Stimulated activated CD8-positive, alpha-beta memory T cell treated with anti-CD3 and anti-CD28 coated beads, Interleukin-15, amount 100 ng/mL, for 48 hours (primary cell): ENCODE data around the gene RUNX1.

Source experiments
- DNase-seq, 2 donors: peaks; one replicate each; pipeline ENCODE4 v3.0.0-alpha.2; 2020; ENCODE audit warnings: low read depth in 2 of 2

The RUNX1 gene

DNA sequence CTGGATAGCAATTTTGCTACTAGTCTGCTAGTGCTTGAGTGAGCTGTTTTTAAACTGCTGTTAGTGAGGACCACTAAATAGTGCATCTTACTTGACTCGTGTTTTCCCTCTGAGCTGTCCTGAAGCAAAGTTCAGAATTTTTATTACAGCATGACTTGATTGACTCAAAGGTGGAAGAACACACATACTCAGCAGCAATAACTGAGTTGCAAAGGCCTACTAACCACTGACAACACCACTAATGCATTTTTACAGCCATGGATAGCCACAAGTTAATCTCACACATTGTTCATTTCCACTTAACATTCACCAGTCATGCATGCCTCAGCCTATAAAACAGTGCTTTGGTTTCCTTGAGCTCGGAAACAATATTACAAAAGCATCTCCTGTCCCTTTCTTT, 148.7 kb downstream of the RUNX1 start:
- DNase-seq: no peak

DNA sequence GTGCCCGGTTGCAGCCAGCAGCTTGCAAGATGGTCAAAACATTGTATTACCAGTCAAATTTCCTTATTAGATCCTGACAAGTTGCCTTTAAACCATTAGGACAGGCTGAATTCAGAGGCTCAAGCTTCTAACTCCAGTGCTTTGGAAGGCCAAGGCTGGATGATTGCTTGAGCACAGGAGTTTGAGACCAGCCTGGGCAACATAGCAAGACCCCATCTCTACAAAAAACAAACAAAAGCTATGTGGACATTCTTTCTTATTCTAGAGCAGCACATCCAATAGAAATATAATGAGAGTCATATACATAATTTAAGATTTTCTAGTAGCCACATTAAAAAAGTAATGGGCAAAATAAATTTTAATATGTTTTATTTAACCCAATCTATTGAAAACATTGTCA, 149.3 kb downstream of the RUNX1 start:
- DNase-seq: no peak

DNA sequence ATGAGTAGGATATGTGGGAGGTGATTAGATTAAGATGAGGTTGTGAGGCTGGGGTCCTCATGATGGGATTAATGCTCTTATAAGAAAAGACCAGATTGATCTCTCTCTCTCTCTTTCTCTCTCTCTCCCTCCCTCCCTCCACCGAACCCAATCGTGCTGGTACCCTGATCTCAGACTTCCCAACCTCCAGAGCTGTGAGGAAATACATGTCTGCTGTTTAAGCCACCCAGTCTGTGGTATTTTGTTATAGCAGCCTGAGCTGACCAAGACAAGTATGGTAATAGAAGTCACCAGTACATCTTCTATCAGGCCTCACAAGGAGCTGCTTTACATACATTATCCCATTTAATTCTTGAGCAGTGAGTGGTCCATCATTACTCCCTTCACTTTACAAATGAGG, 149.8 kb downstream of the RUNX1 start:
- DNase-seq: no peak

DNA sequence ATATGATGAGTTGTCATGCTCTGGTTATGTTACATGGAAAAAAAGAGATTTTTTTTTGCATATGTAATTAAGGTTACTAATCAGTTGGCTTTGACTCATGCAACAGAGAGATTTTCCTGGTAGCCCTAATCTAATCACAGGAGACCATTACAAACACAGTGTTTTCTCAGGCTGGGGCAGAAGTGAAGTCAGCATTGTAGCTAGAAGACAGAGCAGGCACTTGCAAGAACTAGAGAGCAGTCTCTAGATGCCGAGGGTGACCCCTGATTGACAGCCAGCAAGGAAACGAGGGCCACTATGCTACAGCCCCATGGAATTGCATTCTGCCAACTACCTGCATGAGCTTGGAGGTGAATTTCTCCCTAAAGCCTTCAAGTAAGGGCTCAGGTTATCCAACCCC, 151.3 kb downstream of the RUNX1 start:
- DNase-seq: no peak

DNA sequence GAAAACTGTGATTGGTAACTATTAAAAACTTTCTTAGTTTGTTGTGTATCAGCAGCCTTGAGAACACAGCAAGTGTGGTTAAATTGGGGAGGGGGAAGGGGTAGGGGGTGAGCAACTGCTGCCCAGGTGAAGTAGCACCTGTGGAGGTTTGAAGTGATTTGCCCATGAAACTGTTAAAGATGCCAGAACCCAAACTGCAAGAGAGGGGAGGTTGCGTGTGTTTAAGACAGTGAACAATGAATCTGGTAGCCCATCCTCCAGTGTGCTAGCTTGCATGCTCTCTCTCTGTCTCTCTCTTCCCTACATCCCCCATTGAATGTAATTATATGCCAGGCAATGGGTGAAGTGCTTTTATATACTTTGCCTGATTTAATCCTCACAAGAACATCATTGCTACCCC, 154.7 kb downstream of the RUNX1 start:
- no peak for DNase-seq

DNA sequence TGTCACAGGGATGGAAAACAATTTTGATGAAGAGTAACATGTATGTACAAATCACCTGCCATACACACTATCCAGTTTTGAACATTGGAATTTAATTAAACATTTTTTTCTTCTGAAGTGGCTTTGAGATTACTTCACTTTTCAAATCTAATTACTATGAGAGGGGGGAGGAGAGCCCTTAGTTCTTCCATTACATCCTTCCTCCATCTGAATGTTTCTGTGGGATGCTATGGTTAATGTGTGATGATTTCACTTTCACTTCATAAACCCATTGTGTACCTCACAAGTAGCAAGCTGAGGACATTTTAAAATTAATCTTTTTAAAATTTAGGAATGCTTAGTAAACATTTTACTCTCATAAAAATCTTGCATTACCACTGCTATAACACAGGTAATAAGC, 156.9 kb downstream of the RUNX1 start:
- DNase-seq: no peak

DNA sequence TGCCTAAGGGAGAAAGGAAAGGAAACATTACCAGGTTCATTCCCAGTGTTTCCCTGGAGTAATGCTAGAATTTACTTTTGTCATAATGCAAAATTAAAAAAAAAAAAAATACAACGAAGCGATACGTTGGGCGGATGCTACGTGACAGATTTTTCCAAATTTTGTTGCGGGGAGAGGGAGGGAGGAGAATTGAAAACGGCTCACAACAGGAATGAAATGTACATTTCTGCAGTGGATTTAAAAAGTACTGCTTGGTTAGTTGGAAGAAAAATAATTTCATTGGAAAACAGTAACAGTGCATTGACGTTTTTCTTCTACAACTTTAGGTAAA, 157.5 kb downstream of the RUNX1 start:
- no peak for DNase-seq

DNA sequence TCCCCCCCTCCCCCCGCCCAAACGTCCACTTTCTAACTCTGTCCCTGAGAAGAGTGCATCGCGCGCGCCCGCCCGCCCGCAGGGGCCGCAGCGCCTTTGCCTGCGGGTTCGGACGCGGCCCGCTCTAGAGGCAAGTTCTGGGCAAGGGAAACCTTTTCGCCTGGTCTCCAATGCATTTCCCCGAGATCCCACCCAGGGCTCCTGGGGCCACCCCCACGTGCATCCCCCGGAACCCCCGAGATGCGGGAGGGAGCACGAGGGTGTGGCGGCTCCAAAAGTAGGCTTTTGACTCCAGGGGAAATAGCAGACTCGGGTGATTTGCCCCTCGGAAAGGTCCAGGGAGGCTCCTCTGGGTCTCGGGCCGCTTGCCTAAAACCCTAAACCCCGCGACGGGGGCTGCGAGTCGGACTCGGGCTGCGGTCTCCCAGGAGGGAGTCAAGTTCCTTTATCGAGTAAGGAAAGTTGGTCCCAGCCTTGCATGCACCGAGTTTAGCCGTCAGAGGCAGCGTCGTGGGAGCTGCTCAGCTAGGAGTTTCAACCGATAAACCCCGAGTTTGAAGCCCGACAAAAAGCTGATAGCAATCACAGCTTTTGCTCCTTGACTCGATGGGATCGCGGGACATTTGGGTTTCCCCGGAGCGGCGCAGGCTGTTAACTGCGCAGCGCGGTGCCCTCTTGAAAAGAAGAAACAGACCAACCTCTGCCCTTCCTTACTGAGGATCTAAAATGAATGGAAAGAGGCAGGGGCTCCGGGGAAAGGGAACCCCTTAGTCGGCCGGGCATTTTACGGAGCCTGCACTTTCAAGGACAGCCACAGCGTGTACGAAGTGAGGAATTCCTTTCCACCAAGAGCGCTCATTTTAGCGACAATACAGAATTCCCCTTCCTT, 158.1 kb downstream of the RUNX1 start:
- DNase-seq: no peak

DNA sequence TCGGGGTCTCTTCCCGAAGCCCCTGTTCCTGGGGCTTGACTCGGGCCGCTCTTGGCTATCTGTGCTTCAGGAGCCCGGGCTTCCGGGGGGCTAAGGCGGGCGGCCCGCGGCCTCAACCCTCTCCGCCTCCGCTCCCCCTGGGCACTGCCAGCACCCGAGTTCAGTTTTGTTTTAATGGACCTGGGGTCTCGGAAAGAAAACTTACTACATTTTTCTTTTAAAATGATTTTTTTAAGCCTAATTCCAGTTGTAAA, 158.7 kb downstream of the RUNX1 start:
- no peak for DNase-seq

DNA sequence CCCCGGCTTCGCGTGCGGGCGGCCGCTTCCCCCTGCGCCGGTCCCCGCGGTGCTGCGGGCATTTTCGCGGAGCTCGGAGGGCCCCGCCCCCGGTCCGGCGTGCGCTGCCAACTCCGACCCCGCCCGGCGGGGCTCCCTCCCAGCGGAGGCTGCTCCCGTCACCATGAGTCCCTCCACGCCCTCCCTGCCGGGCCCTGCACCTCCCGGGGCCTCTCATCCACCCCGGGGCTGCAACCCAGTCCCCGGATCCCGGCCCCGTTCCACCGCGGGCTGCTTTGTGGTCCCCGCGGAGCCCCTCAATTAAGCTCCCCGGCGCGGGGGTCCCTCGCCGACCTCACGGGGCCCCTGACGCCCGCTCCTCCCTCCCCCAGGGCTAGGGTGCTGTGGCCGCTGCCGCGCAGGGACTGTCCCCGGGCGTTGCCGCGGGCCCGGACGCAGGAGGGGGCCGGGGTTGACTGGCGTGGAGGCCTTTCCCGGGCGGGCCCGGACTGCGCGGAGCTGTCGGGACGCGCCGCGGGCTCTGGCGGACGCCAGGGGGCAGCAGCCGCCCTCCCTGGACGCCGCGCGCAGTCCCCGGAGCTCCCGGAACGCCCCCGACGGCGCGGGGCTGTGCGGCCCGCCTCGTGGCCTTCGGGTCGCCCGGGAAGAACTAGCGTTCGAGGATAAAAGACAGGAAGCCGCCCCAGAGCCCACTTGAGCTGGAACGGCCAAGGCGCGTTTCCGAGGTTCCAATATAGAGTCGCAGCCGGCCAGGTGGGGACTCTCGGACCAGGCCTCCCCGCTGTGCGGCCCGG, 159.2 kb downstream of the RUNX1 start:
- DNase-seq: peak; percentile 74 to 77

DNA sequence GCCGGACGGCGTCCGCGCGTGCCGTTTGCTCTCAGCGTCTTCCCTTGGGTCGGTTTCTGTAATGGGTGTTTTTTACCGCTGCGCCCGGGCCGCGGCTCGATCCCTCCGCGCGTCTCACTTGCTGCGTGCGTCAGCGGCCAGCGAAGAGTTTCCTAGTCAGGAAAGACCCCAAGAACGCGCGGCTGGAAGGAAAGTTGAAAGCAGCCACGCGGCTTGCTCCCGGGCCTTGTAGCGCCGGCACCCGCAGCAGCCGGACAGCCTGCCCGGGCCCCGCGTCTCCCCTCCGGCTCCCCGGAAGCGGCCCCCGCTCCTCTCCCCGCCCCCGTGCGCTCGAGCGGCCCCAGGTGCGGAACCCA, 159.8 kb downstream of the RUNX1 start:
- peak in 1 of 2 donors; percentile 46 for DNase-seq

DNA sequence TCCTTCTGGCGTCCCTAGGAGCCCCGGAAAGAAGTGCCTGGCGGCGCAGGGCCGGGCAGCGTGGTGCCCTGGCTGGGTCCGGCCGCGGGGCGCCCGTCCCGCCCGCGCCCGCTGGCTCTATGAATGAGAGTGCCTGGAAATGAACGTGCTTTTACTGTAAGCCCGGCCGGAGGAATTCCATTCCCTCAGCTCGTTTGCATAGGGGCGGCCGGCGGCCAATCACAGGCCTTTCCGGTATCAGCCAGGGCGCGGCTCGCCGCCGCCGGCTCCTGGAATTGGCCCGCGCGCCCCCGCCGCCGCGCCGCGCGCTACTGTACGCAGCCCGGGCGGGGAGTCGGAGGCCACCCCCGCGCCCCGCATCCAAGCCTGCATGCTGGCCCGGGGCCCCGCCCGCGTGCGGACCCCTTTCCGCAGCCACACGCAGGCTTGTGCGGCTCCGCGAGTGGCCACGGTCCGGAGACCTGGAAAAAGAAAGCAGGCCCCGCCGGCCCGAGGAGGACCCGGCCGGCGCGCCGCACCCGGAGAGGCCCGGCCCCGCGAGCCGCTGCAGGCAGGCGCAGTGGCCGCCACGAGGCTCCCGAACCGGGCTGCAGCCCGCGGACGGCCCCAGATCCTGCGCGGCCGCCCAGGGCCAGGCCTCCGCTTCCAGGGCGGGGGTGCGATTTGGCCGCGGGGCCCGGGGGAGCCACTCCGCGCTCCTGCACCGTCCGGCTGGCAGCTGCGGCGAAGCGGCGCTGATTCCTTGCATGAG, 160.4 kb downstream of the RUNX1 start:
- DNase-seq: peak; percentile 74 to 81

DNA sequence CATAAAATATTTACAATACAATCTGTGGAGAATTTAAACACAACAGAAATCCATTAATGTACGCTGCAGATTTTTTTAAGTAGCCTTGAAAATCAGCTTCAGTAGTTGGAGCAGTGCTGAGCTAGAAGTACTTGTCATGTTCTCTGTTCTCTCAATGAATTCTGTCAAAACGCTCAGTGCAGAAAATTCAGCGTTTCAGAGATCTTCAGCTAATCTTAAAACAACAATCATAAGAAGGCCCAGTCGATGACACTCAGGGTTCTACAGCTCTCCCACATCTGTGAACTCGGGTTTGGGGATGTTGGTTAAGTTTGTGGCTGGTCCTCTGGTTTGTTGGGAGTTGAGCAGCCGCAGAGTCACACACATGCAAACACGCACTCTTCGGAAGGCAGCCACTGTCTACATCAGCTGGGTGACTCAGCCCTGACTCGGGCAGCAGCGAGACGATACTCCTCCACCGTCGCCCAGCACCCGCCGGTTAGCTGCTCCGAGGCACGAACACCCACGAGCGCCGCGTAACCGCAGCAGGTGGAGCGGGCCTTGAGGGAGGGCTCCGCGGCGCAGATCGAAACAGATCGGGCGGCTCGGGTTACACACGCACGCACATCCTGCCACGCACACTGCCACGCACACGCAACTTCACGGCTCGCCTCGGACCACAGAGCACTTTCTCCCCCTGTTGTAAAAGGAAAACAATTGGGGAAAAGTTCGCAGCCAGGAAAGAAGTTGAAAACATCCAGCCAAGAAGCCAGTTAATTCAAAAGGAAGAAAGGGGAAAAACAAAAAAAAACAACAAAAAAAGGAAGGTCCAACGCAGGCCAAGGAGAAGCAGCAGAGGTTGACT, 161.2 kb downstream of the RUNX1 start:
- peak; percentile 84 to 88 for DNase-seq

DNA sequence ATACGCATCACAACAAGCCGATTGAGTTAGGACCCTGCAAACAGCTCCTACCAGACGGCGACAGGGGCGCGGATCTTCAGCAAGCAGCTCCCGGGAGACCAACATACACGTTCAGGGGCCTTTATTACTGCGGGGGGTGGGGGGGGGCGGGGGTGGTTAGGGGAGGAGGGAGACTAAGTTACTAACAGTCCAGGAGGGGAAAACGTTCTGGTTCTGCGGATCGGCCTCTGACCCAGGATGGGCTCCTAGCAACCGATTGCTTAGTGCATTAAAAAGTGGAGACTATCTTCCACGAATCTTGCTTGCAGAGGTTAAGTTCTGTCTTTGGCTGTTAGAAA, 162.0 kb downstream of the RUNX1 start:
- no peak for DNase-seq

DNA sequence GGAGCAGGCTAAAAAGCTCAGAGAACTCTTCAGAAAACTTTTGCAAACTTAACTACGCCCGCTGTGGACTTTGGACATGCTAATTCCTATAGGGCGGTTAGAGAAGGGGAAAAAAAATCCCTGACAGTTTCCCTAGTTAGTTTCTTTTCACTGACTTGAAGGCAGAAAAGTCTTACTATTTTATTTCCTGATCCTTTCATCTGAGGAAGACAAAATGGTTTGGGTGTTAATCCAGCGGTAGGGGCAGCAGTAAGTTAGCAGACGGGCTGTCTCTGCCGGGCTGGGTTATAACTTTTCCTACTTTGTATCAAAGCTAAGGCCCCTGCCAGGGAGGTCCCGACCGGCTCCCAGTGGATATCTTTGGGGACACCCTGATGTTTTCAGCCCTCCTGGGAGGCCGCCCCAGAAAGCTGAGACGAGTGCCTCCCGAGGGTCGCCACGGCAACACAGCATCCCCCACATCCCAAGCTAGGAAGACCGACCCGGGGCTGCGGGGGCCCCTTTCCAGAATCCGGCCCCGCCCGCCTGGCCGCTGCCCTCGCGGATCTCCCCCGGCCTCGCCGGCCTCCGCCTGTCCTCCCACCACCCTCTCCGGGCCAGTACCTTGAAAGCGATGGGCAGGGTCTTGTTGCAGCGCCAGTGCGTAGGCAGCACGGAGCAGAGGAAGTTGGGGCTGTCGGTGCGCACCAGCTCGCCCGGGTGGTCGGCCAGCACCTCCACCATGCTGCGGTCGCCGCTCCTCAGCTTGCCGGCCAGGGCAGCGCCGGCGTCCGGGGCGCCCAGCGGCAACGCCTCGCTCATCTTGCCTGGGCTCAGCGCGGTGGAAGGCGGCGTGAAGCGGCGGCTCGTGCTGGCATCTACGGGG, 162.6 kb downstream of the RUNX1 start:
- no peak for DNase-seq

DNA sequence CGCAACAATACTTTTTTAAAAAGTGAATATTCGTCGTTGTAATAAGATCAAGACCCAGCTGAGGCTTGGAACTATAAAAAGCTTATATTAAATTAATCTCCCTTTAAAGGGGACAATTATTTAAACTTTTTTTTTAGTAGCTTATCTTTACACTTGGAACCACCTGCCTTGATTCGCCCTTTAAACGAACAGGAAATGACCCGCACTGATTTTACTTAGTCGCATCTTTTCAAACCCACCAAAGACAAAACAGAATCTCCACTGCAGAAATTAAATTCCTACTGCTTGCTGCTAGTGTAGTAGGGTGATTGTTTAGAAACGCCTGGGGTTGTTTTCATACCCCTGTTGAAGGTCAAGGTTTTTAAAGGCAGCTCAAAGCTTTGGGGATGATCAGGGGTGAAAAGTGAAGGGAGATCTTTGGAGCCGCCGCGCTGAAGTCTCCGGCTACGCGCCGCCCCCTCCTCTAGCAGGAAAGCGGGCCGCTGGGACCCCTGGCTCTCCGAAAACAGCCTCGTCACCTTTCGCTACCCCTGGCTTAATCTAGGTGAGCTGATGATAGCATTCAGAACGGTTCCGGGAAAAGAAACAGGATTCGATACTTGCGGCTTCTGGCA, 163.4 kb downstream of the RUNX1 start:
- no peak for DNase-seq

DNA sequence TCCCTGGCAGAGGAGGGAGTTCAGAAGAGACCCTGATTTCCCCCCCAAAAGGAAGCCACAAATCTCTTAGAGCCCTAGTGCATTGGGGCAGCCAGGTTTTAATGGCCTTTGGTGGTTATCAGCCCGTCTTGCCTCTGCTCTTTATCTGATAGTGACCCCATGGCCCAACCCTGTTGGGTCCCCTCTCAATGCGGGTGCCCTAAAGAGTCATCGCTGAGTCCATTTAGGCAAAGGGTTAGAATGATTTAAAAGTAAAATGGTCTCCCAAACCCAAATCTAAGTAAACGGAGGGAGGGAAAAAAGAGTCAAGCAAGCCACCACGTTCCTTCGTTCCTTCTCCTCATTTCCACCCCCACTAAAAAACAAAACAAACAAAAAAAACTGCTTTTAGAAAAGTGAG, 164.0 kb downstream of the RUNX1 start:
- no peak for DNase-seq

DNA sequence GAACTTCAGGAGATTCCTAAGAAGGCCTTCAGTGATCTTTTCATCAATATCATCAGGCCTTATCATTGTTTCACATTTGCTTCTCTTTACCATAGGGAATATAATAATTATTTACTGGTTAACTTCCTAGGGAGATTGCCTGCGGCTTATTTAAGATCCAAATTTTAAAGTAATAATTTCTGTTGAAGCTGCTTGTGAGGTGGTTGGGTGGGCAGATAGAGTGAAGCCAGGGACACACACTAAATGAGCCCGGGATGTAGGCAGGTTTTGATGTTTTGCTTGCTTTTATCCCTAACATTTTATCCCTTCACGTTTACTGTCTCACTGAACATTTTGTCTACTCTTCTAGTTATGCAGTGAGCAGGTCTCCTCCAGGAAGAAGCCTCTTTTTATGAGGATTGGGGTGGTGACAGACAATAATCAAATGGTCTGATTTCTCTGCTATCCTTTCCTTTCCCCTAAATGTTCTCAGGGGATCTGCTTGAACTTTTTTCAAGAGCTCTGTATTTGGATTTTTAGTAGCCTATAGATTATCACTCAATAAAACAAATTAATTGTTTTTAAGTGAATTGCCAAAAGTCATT, 164.7 kb downstream of the RUNX1 start:
- no peak for DNase-seq

DNA sequence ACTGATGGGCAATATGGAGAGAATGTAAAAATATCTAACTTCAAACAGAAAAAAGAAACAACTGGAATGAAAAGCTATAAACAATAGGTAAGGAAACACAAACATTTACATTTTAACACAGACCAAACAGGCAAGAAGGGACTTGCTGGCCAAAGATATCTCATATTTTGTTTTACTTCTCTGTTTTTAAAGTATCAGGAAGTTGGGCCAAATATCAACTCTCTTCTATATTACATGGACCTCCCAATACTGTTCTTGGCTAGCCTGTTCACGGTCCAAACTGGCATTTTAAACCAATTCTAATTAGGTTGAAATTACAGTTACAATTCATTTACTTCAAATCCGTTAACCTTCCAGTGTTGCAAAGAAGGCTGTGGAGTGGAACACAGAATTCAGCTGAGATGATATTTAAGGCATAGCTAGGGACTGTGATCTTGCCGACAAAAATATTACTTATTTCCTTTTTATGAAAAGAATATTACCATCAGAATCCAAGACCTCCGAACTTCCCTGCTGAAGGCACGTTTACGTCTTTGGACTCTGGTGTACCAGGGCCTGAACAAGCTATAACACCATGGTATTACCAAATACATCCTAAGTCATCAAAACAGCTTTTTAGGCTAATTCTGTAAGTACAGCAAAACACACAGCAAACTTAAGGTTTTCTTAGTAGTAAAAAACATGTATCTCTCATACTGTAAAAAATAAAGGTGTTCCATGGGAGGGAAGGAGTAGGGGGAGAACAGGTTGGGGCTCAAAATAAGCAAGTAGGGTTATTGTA, 165.4 kb downstream of the RUNX1 start:
- DNase-seq: no peak

DNA sequence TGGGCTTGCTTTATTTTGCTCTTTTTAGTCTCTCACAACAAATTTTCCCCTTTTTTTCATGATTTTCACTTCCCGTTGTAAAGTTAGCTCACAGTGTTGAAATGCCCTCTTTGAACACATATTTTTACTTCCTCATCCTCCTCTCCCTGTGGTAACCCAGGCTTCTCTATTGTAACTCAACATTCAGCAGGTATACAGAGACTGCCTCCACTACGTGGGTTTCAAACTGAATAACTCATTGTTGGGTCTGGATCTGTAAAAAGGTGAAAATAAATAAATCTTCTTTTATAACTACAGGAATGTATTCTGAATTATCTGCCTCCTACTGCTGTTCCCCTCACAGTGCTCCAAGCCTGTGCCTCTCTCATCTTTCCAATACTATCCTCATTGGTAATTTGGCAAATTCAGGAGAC, 166.4 kb downstream of the RUNX1 start:
- no peak for DNase-seq
